PFSK-1 (cell line): ENCODE measurements around the gene TRIM9.

Experiments
- FOXP2 ChIP-seq: optimal IDR thresholded peaks from 2 replicates; pipeline ENCODE3; 2011; ENCODE audit warnings: borderline replicate concordance, control low read depth, inconsistent platforms; ENCODE audit not compliant: insufficient read depth; ENCODE audit errors: extremely low read length, extremely low read depth
- POLR2AphosphoS5 ChIP-seq: IDR thresholded peaks from 2 replicates; pipeline ENCODE4 v1.6.1; 2012; ENCODE audit warnings: low read depth, mild to moderate bottlenecking, control low read depth, low read length, moderate library complexity
- REST ChIP-seq, 2 experiments: IDR thresholded peaks; 2 replicates each; pipeline versions ENCODE4 v1.6.1 to v1.8.0; 2011 to 2012; ENCODE audit warnings: low read depth in 2 of 2, low read length in 2 of 2, control low read depth in 1 of 2, inconsistent platforms in 1 of 2, mild to moderate bottlenecking in 1 of 2, moderate library complexity in 1 of 2; ENCODE audit not compliant: insufficient read depth in 1 of 2
- SIN3A ChIP-seq: IDR thresholded peaks from 2 replicates; pipeline ENCODE4 v1.6.1; 2012; ENCODE audit warnings: mild to moderate bottlenecking, low read length, moderate library complexity, borderline replicate concordance; ENCODE audit not compliant: insufficient read depth
- TAF1 ChIP-seq: IDR thresholded peaks from 2 replicates; pipeline ENCODE4 v1.6.1; 2012; ENCODE audit warnings: low read length, control low read depth, borderline replicate concordance; ENCODE audit not compliant: insufficient read depth

Gene TRIM9

GRCh38 chr14:51082349-51082748 lies 12.6 kb downstream of the TRIM9 start:
- no peak for TF ChIP-seq TAF1
- TF ChIP-seq FOXP2, result no peak
- no peak for TF ChIP-seq SIN3A
- TF ChIP-seq REST (IDR thresholded peaks at IDR 0.05; ENCODE audit: insufficient read depth in 1 of 2, low read depth in 2 of 2, low read length in 2 of 2), result no peak
- TF ChIP-seq POLR2AphosphoS5, result no peak

GRCh38 chr14:51081712-51082111 lies 13.2 kb downstream of the TRIM9 start:
- no peak for TF ChIP-seq TAF1

- TF ChIP-seq REST (IDR thresholded peaks at IDR 0.05; ENCODE audit: insufficient read depth in 1 of 2, low read depth in 2 of 2, low read length in 2 of 2) (0 out of 4 replicates have a peak, but pooled peaks of 1 of the 2 experiments have one; percentile 22), SIN3A (no peak)
Measured at GRCh38 chr14:51081209-51081608, 13.7 kb downstream of the TRIM9 start.

GRCh38 chr14:51080645-51081044 lies 14.3 kb downstream of the TRIM9 start:
- no peak for TF ChIP-seq POLR2AphosphoS5
- no peak for TF ChIP-seq FOXP2
- TF ChIP-seq REST (IDR thresholded peaks at IDR 0.05; ENCODE audit: insufficient read depth in 1 of 2, low read depth in 2 of 2, low read length in 2 of 2), result no peak
- no peak for TF ChIP-seq SIN3A
- no peak for TF ChIP-seq TAF1

GRCh38 chr14:51079489-51079888 lies 15.4 kb downstream of the TRIM9 start:
- no peak for TF ChIP-seq POLR2AphosphoS5
- TF ChIP-seq FOXP2, result no peak
- TF ChIP-seq REST (IDR thresholded peaks at IDR 0.05; ENCODE audit: insufficient read depth in 1 of 2, low read depth in 2 of 2, low read length in 2 of 2), result no peak
- no peak for TF ChIP-seq SIN3A
- no peak for TF ChIP-seq TAF1
